Sigmoid colon (tissue), 7 donors: ENCODE measurements around the gene ACCS. TPM values are rescaled to one million over a fixed set of nuclear protein-coding genes. Genes with fewer than 3 reads are reported as not detected.

ENCODE experiments used
- DNase-seq: peaks from one replicate; pipeline ENCODE4 v3.0.0-alpha.2; 2019
- H3K27ac ChIP-seq, 4 donors: fragments of 200-600 bp; sonication (generic); one replicate each; pipeline ENCODE4 v1.5.1; 2016 to 2019; ENCODE audit warnings: mild to moderate bottlenecking in 1 of 4
- H3K27me3 ChIP-seq, 3 donors: fragments of 200-600 bp; sonication (generic); one replicate each; pipeline ENCODE4 v1.5.1; 2019; ENCODE audit warnings: mild to moderate bottlenecking in 1 of 3
- H3K36me3 ChIP-seq, 4 donors: fragments of 200-600 bp; sonication (generic); one replicate each; pipeline ENCODE4 v1.5.1; 2016 to 2019
- H3K4me1 ChIP-seq, 4 donors: fragments of 200-600 bp; sonication (generic); one replicate each; pipeline ENCODE4 v1.5.1; 2017 to 2019
- H3K4me3 ChIP-seq, 4 donors: fragments of 200-600 bp; sonication (generic); one replicate each; pipeline ENCODE4 v1.5.1; 2017 to 2019; ENCODE audit warnings: mild to moderate bottlenecking in 2 of 4, moderate library complexity in 1 of 4
- H3K9me3 ChIP-seq, 4 donors: fragments of 200-600 bp in 3 of 4; sonication (generic) in 3 of 4; one replicate each; pipeline versions ENCODE4 v1.5.1 to v1.6.1; 2013 to 2019
- EP300 ChIP-seq, 4 donors: sonication (generic); formaldehyde crosslinking; IDR thresholded peaks; one replicate each; pipeline ENCODE4 v1.6.1; 2017; ENCODE audit warnings: antibody characterized with exemption in 4 of 4
- POLR2A ChIP-seq, 2 donors: fragments of 450-650 bp; IDR thresholded peaks; one replicate each; pipeline ENCODE4 v1.6.1; 2016; ENCODE audit warnings: antibody characterized with exemption in 2 of 2, mild to moderate bottlenecking in 2 of 2, moderate library complexity in 2 of 2
- POLR2AphosphoS5 ChIP-seq, 4 donors: sonication (generic); formaldehyde crosslinking; IDR thresholded peaks; one replicate each; pipeline ENCODE4 v1.6.1; 2017; ENCODE audit warnings: antibody characterized with exemption in 4 of 4
- WGBS, 2 donors: extraction: QIAGEN DNeasy Blood & Tissue Kit; methylation state at CpG; one replicate each; pipeline ENCODE4 v1.1.7; 2013; 5-methylcytosine and 5-hydroxymethylcytosine counted together
- intact Hi-C: fragments of 100-400 bp; cut with DNase I; formaldehyde crosslinking; loops from one replicate; pipeline ENCODE4 v1.15.1; 2023
- polyA plus RNA-seq, 3 donors: library from polyadenylated mRNA; stranded (reverse); fragments of 200-250 nt; gene quantifications; one replicate each; pipeline ENCODE4 v1.2.3, GENCODE V29; 2013
- total RNA-seq, 4 donors: library from RNA; depleted of rRNA; stranded (reverse); fragments of >200 nt; gene quantifications; one replicate each; pipeline ENCODE4 v1.1.0, GENCODE V29; 2016
- TF ChIP-seq, protein P1 (sequence below), 4 experiments: fragments of 450-650 bp in 3 of 4; fragments of 200-600 bp in 1 of 4; IDR thresholded peaks; one replicate each; pipeline ENCODE4 v1.5.1; 2016 to 2019; ENCODE audit warnings: antibody characterized with exemption in 4 of 4, mild to moderate bottlenecking in 3 of 4, moderate library complexity in 2 of 4
- donor health status: healthy with polysubstance abuse.
- donor health status: Bipolar disorder and iron deficiency.
- donor health status: healthy.

The ACCS gene
- total and polyA plus RNA-seq, 7 donors: 1.8 to 52.6 (median 11.4) TPM

DNA sequence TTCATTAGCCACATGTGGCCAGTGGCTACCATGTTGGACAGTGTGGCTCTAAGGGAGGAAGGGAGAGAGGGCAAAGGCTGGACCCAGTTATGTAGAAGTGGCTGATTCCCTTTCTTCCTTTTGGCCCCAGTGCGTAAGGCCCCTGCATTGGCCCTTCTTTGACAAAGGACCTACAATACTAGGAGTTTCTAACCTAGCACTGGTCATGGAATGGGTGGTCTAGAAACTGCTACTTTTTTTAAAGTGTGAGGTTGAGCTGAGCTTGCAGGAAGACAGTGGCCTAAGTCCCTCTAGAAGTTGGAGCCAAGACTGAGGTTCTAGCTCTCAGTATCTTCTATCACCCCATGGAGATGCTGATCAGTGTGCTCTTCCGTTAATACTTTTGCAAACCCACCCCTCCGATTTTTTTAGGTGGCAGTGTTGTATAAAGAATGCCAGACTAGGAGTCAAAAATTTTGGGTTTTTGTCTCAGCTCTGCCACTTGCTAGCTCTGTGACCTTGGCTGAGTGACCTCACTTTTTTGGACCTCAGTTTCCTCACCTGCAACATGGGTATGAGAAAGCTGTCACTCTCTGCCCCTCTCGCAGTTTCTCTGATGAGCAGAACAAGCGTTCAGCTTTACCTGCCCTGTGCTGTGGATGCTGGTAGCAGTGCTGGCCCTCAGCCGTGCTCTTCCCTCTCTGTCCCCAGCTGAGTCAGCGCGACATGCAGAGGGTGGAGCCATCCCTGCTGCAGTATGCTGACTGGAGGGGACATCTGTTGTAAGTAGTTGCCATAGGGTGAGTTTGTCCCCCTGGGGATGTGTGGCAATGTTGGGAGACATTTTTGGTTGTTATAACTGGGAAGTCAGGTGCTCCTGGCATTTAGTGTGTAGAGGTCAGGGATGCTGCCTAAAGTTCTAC is 6.9 kb downstream of the ACCS start:
- no peak for DNase-seq
- H3K27ac ChIP-seq: no peak overlapping the region
- TF ChIP-seq POLR2AphosphoS5 (IDR thresholded peaks at IDR 0.05) (no peak), POLR2A (IDR thresholded peaks at IDR 0.05) (no peak), EP300 (IDR thresholded peaks at IDR 0.05) (no peak)
- TF ChIP-seq, protein P1, sequence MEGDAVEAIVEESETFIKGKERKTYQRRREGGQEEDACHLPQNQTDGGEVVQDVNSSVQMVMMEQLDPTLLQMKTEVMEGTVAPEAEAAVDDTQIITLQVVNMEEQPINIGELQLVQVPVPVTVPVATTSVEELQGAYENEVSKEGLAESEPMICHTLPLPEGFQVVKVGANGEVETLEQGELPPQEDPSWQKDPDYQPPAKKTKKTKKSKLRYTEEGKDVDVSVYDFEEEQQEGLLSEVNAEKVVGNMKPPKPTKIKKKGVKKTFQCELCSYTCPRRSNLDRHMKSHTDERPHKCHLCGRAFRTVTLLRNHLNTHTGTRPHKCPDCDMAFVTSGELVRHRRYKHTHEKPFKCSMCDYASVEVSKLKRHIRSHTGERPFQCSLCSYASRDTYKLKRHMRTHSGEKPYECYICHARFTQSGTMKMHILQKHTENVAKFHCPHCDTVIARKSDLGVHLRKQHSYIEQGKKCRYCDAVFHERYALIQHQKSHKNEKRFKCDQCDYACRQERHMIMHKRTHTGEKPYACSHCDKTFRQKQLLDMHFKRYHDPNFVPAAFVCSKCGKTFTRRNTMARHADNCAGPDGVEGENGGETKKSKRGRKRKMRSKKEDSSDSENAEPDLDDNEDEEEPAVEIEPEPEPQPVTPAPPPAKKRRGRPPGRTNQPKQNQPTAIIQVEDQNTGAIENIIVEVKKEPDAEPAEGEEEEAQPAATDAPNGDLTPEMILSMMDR (IDR thresholded peaks at IDR 0.05): no peak
- no peak overlapping the region for H3K4me3 ChIP-seq
- H3K36me3 ChIP-seq: peaks cover 0 to 62% (median 4%) of the 10 kb centered on the region in 4 donors
- 94 to 95% methylated on average over 8 of the region's 8 CpGs for WGBS, 2 donors
- H3K4me1 ChIP-seq: peaks cover 0 to 1% (median 0%) of the 10 kb centered on the region in 4 donors
- intact Hi-C loops: no loop called here
- H3K27me3 ChIP-seq: no peaks in the 10 kb centered on the region
- no peaks in the 10 kb centered on the region for H3K9me3 ChIP-seq

DNA sequence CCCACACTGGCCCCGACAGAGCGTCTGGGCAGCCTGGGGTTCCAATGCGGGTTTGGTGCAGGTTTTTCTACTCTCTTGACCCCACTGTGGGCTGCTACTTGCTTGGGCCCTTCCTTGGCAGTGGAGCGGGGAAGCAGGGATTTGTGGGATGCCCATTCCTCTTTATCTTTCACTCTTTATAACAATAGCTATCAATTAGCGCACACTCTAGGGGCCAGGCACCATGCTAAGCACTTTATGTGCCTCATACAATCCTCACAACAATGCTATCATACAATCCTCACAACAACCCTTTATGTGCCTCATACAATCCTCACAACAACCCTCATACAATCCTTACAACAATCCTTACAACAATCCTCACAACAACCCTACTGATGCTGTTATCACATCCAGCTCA is 12.7 kb downstream of the ACCS start:
- WGBS, 2 donors: 97 to 98% methylated on average over 5 of the region's 5 CpGs
- no peaks in the 10 kb centered on the region for H3K27me3 ChIP-seq
- H3K36me3 ChIP-seq: peaks cover 0 to 48% (median 2%) of the 10 kb centered on the region in 4 donors
- no peak for DNase-seq
- H3K9me3 ChIP-seq: no peaks in the 10 kb centered on the region
- TF ChIP-seq POLR2A (IDR thresholded peaks at IDR 0.05): no peak
- TF ChIP-seq, protein P1 (IDR thresholded peaks at IDR 0.05): no peak
- TF ChIP-seq POLR2AphosphoS5 (IDR thresholded peaks at IDR 0.05): no peak
- TF ChIP-seq EP300 (IDR thresholded peaks at IDR 0.05): no peak
- peaks cover 0 to 6% (median 1%) of the 10 kb centered on the region in 4 donors for H3K4me1 ChIP-seq
- no peak overlapping the region for H3K27ac ChIP-seq
- no peak overlapping the region for H3K4me3 ChIP-seq
- intact Hi-C loops: no loop called here

DNA sequence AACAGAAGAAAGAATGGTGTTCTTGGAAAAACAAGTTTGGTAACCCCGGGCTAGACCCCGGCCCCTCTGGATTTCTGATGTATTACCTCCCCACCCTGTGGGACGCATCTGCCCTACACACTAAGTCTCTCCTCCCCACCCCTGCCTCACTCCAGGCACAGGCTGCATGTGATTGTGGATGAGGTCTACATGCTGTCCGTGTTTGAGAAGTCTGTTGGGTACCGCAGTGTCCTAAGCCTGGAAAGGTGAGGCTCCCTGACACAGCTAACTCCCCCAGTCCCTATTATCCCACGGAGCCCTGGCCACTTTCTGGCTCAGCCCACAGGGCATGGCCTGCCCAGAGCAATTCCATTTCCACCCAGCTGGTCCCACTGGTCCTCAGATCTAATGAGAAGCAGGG is 13.3 kb downstream of the ACCS start:
- Histone ChIP-seq H3K4me3 (no peak overlapping the region), H3K9me3 (no peaks in the 10 kb centered on the region), H3K27me3 (no peaks in the 10 kb centered on the region), H3K4me1 (peaks cover 0 to 12% (median 4%) of the 10 kb centered on the region in 4 donors), H3K27ac (no peak overlapping the region), H3K36me3 (peaks cover 0 to 42% (median 2%) of the 10 kb centered on the region in 4 donors)
- TF ChIP-seq POLR2A (IDR thresholded peaks at IDR 0.05) (no peak), POLR2AphosphoS5 (IDR thresholded peaks at IDR 0.05) (no peak), EP300 (IDR thresholded peaks at IDR 0.05) (no peak)
- TF ChIP-seq, protein P1 (IDR thresholded peaks at IDR 0.05): no peak
- intact Hi-C loops: no loop called here
- no peak for DNase-seq
- 88 to 94% methylated on average over 6 of the region's 6 CpGs for WGBS, 2 donors

DNA sequence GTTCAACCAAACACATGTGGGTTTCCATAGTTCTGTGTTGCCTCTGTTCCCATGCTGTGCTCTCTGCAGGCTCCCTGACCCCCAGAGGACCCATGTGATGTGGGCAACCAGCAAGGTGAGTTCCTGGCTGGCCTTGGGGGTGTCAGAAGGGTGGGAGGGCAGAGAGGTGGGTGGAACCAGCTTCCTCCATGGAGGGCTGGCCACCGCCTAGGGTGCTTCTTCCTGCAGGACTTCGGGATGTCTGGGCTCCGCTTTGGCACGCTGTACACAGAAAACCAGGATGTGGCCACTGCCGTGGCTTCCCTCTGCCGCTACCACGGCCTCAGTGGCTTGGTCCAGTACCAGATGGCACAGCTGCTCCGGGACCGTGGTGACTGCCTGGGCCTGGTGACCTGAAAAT is 14.9 kb downstream of the ACCS start:
- H3K4me3 ChIP-seq: no peak overlapping the region
- no peaks in the 10 kb centered on the region for H3K27me3 ChIP-seq
- H3K4me1 ChIP-seq: peaks cover 0 to 13% (median 4%) of the 10 kb centered on the region in 4 donors
- DNase-seq: no peak
- WGBS, 2 donors: 95 to 97% methylated on average over 9 of the region's 9 CpGs
- H3K36me3 ChIP-seq: peaks cover 0 to 29% (median 0%) of the 10 kb centered on the region in 4 donors
- intact Hi-C loops: no loop called here
- H3K27ac ChIP-seq: no peak overlapping the region
- TF ChIP-seq, protein P1 (IDR thresholded peaks at IDR 0.05): no peak
- no peak for TF ChIP-seq POLR2A (IDR thresholded peaks at IDR 0.05)
- no peak for TF ChIP-seq EP300 (IDR thresholded peaks at IDR 0.05)
- no peak for TF ChIP-seq POLR2AphosphoS5 (IDR thresholded peaks at IDR 0.05)
- H3K9me3 ChIP-seq: no peaks in the 10 kb centered on the region
